HG03521 (cell line): ENCODE data around the gene HPCA.

Experiments used
- ATAC-seq: cut with Tn5 transposase; IDR thresholded peaks from one replicate; pipeline ENCODE4 v1.9.1; 2021; ENCODE audit warnings: mild to moderate bottlenecking, moderate library complexity; ENCODE audit not compliant: unreplicated experiment

Gene HPCA

GRCh38 chr1:32886004-32886827 is at the start of gene HPCA:
TSS of gene HPCA (plus strand) at chr1:32886491. CDS start at chr1:32888899, 2,408 bp downstream.
- no peak for ATAC-seq

DNA sequence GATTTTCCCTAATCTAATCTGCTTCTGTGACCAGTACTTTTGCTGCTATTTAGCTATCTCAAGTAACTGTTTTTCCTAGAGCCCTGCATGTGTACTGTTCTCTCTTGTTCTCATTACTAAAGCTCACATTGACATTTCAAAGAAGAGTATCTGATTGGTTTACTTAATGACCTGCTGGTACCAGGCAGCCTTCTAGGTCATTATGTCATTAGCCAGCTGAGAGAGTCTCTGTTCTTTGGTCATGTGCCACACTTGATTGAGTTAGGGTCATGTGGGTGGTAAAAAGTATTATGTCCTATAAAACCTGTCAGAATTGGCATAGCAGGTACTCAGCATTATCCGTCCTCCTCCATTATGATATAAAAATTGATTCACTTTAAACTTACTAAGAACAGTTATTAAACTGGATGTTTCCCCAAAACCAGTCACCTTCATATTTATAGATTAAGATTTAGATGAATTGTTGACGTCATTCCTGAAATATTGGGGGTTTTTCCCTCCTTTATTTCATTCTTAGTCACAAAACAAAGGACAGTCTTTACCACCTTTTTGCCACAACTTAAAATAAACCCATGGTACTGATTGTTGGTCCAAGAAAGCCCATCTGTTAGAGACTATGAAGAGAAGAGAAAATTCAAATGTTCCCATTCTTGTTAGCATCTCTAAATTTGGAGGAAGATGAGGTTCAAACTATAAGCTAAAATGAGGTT is 37.8 kb upstream of the HPCA start:
- no peak for ATAC-seq

GRCh38 chr1:32855861-32856617 is 30.3 kb upstream of the HPCA start:
- ATAC-seq, result no peak

DNA sequence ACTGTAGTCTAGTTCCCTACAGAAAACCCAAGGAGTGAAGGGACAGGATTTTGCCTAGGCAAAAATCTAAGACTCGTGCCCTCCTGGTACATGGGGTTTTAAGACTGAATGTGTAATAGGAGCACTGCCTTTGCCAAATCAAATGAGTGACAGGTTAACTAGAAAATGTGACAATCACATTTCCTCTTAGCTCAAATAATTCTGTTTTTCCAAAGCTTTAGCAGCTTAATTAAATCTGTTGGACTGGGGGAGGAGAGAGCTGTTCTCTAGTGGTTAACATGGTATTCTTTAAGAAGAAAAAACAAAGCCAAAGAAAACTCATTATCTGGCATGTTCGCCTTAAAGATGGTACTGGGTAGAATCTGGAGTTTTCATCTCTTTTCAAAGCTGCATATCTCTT is 28.2 kb upstream of the HPCA start:
- ATAC-seq, result no peak

DNA sequence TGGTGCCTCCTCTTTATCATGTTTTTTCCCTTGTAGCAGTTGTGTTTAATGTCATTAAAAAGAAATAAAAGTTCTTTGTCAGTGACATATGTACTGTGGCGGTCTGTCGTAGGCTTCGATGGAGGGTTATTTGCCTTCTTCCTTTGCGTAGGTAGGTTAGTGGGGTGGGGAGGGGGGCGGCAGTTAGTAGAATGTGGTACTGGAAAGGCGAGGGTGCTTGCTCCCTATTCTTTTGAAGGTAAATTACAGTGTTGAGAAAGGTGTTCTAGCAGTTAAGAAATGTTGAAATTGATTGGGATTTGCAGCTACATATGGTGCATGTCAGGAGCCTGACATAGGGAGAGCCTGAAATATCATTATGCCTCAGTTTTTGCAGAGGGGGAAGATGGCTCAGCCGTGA is 27.5 kb upstream of the HPCA start:
- ATAC-seq, result no peak

DNA sequence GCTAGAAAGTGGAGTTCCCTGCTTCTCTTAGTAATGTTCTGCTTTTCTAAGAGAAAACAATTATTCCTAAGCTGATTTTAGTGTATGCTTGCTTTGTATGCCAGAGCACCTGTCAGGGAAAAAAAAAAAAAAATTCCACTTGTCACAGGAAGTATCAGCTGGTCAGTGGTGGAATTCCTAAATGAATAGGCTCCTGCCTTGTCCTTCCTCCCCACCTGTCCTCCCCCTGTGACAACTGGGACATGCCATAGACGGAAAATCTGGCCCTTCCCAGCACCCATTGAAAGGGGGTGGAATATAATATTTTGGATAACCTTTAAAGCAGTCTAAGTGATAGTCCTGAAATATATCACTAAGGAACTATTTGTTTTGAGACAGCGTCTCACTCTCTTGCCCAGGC is 26.4 kb upstream of the HPCA start:
- ATAC-seq, result no peak

DNA sequence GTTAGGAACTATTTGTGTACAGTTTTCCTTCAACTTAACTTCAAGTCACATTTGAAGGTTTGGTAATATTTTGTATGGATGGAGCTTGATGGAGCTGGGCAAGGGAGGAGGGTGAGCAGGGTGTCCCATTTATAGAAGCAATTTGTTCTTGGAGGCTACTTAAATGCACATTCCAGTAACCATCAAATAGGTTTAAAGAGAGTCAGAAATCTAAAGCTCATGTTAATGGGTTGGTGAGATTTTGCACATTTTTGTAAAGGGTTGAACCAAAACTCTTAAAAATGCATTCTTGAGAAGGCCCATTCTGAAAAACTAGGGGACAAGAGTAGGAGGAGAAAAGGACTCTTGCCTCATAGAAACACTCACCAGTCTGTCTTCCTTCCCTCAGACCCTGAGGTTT is 25.7 kb upstream of the HPCA start:
- ATAC-seq, result no peak

- no peak for ATAC-seq
These were observed 24.2 kb upstream of the HPCA start for GRCh38 chr1:32861904-32862695.

DNA sequence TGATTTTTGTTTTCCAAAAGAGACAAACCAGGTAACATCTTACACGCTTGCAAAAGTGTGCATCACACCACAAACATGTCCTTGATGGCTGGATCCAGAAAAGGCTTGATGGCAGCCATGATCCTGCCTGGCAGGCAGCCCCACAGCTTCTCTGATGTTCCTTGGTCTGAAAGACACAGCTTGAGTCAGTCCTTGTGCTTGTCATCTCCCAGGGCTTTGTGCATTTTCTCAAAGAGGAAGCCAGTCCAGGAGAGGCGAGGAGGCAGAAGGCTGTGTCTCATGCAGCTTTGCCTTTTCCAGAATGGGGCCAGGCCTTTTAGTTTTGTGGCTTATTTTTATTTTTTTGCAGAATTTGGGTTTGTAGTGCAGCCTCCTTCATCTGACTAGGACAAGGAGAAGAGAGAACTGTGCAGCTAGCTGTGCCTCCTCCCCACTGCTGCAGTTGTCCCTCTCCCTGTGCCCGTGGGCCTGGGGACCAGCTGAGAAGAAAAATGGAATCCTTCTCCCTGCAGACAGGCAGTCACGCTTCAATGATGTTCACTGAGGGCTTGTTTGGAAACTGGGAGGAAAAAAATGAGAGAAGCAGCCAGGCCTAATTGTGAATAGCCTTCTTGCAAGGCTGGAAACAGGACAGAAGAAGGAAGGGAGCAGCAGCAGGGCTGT is 22.9 kb upstream of the HPCA start:
- ATAC-seq, result no peak

DNA sequence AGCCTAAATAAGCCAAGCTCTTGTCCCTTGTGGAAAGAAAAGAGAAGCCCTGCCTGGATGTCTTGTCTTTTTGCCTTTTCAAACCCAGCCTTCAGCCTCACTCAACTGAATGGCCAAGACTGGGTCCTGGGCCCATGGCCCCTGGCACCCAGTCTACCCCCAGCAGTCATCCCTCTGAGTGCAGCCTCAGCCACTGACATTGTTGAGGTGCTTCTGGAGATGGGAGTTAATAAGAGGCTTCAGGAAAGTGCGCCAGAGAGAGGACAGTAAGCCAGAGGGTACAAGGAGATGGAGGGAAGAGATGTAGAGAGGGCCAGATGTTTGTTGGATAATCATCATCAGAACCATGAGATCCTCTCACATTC is 22.4 kb upstream of the HPCA start:
- ATAC-seq, result no peak

DNA sequence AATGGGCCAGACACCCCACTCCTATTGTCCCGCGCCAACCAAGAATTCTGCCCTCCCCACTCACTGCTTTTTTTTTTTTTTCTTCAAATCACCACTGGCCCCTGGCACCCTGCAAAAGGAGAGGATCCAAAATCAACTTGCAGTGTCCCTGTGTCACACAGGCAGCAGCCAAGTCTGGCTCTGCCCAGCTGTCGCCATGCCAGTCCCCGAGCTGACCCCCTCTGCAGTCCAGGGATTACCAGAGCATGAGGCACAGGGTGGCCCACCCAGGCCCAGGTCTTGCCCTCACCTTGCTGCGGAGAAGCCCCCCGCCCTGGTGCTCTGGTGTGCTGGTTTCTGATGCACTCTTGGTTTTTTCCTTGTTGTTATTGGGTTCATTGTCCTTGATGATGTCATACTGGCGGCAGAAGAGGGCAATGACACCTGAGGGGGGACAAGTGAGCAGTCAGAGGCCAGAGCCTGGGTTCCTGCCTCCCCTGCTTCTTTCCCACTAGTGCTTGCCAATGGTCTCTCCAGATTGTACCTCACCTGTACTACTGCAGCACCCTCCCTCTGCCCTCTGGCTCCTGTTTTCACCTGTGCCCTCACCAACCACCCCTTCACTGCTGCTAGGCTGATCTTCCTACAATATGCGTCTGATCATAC is 21.8 kb upstream of the HPCA start:
- no peak for ATAC-seq

- no peak for ATAC-seq
These were observed 20.5 kb upstream of the HPCA start for GRCh38 chr1:32865639-32866405.

GRCh38 chr1:32867151-32867550 is 19.1 kb upstream of the HPCA start:
- ATAC-seq, result no peak

GRCh38 chr1:32867671-32868070 is 18.6 kb upstream of the HPCA start:
- ATAC-seq, result no peak

DNA sequence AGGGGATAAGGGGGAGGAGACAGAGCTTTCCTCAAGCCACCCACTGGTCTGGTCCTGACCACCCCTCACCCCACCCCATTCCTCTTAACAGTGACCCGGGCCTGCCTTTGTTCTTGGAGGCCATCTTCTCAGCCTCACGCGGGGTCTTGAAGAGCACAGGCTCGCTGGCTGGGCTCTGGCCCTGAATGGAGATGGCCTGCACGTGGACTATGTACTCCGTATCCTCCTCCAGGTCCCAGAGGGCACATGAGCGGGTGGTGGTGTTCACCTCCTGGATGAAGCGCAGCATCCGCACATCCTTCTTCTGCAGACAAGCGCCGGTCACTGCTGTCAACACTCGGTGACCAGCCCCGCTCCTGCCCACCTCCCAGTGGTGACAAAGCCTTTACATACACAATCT is 18.2 kb upstream of the HPCA start:
- no peak for ATAC-seq

DNA sequence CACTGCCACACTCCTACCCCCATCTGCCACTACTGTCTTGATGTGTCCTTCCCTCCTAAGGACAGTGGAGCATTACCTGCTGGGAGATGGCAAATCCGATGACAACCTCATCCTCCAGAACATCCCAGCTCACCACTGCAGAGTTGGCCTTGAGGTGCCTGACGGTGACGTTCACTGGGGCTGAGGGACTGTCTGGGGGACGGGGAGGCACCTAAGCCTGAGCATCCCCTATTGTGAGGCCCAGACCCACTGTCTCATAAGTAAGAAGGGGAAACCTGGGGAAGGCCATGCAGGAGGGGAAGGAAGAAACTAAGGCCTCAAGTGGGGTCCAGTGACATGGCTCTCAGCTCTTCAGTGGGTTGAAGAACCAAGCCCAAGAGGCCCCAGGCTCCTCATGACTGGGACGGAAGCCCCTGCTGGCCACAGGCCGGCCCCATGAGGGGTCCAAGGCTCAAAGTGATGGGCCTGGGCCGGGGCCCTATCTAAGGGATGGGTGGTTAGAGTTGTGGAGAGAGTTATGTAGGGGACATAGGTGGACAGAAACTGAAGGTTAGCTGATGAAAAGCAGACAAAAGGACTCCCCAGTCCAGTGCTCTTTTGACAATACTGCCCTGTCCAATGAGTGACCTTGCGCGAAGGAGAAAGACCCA is 17.4 kb upstream of the HPCA start:
- ATAC-seq, result no peak

GRCh38 chr1:32869923-32870614 is 16.2 kb upstream of the HPCA start:
- no peak for ATAC-seq
